OCI-LY3 (cell line): Measurements from ENCODE around the gene CASK.

ENCODE experiments used
- H2AFZ ChIP-seq: fragments of 200-600, 300-600 bp; shearing (Covaris generic); 2 replicates; pipeline ENCODE4 v1.6.0; 2014; ENCODE audit warnings: antibody characterized with exemption, low read depth, low read length
- H3K27ac ChIP-seq: fragments of 200-600, 300-600 bp; sonication (generic); 2 replicates; pipeline ENCODE4 v1.5.1; 2014; ENCODE audit warnings: mild to moderate bottlenecking, low read length, moderate library complexity, mixed read lengths
- H3K27me3 ChIP-seq: fragments of 200-600, 300-600 bp; sonication (generic); 2 replicates; pipeline ENCODE4 v1.6.1; 2014; ENCODE audit warnings: low read depth, low read length, mixed read lengths
- H3K36me3 ChIP-seq: fragments of 200-600, 300-600 bp; sonication (generic); replicated peaks from 2 replicates; pipeline ENCODE3; 2014; ENCODE audit warnings: low read depth, low read length, mixed read lengths
- H3K4me1 ChIP-seq: fragments of 300-600, 200-600 bp; sonication (generic); 2 replicates; pipeline ENCODE4 v1.6.1; 2014; ENCODE audit warnings: low read length, mixed read lengths
- H3K4me2 ChIP-seq: fragments of 200-600, 300-600 bp; sonication (generic); 2 replicates; pipeline ENCODE4 v1.6.1; 2014; ENCODE audit warnings: low read length, mixed read lengths
- H3K4me3 ChIP-seq: fragments of 300-600, 200-600 bp; sonication (generic); 2 replicates; pipeline ENCODE4 v1.5.1; 2014; ENCODE audit warnings: antibody characterized with exemption, mild to moderate bottlenecking, low read length, moderate library complexity
- H3K79me2 ChIP-seq: fragments of 300-600, 200-600 bp; shearing (Covaris generic); 2 replicates; pipeline ENCODE4 v1.6.1; 2014; ENCODE audit warnings: mild to moderate bottlenecking, low read length, mixed read lengths
- H3K9ac ChIP-seq: fragments of 300-600, 200-600 bp; shearing (Covaris generic); 2 replicates; pipeline ENCODE4 v1.6.0; 2014; ENCODE audit warnings: mild to moderate bottlenecking, low read length, moderate library complexity
- H3K9me3 ChIP-seq: fragments of 200-600, 300-600 bp; shearing (Covaris generic); 2 replicates; pipeline ENCODE4 v1.6.1; 2014; ENCODE audit warnings: low read length, mixed read lengths; ENCODE audit not compliant: insufficient read depth
- H4K20me1 ChIP-seq: fragments of 200-600, 300-600 bp; sonication (generic); 2 replicates; pipeline ENCODE4 v1.6.1; 2016; ENCODE audit warnings: low read length, mixed read lengths; ENCODE audit not compliant: insufficient read depth
- EZH2phosphoT487 ChIP-seq: fragments of 200-600 bp; shearing (Covaris generic); IDR thresholded peaks from 2 replicates; pipeline ENCODE4 v1.6.1; 2018; ENCODE audit warnings: antibody characterized with exemption, mixed run types, low read depth
- TF ChIP-seq, protein P1 (sequence below): fragments of 200-600, 300-600 bp; sonication (generic); IDR thresholded peaks from 2 replicates; pipeline ENCODE4 v1.5.1; 2014; ENCODE audit warnings: antibody characterized with exemption, low read length, low read depth

The CASK gene

GRCh38 chrX:41716767-41717473, 206.4 kb downstream of the CASK start:
- H3K27ac ChIP-seq: no peak overlapping the region
- H3K27me3 ChIP-seq: peaks cover 2% of the 10 kb centered on the region; the same call in 1 of the 2 replicates
- no peaks in the 10 kb centered on the region for H3K79me2 ChIP-seq
- peaks cover 2% of the 10 kb centered on the region for H3K4me1 ChIP-seq
- H4K20me1 ChIP-seq: no peaks in the 10 kb centered on the region; the same call in 1 of the 2 replicates
- peaks cover 35% of the 10 kb centered on the region for H3K36me3 ChIP-seq
- no peak overlapping the region for H3K4me3 ChIP-seq
- no peak overlapping the region for H2AFZ ChIP-seq
- no peak overlapping the region for H3K9ac ChIP-seq
- H3K4me2 ChIP-seq: no peak overlapping the region
- 0 out of 2 replicates have a peak, but pooled peaks cover 8% of the 10 kb centered on the region for H3K9me3 ChIP-seq
- TF ChIP-seq, protein P1, sequence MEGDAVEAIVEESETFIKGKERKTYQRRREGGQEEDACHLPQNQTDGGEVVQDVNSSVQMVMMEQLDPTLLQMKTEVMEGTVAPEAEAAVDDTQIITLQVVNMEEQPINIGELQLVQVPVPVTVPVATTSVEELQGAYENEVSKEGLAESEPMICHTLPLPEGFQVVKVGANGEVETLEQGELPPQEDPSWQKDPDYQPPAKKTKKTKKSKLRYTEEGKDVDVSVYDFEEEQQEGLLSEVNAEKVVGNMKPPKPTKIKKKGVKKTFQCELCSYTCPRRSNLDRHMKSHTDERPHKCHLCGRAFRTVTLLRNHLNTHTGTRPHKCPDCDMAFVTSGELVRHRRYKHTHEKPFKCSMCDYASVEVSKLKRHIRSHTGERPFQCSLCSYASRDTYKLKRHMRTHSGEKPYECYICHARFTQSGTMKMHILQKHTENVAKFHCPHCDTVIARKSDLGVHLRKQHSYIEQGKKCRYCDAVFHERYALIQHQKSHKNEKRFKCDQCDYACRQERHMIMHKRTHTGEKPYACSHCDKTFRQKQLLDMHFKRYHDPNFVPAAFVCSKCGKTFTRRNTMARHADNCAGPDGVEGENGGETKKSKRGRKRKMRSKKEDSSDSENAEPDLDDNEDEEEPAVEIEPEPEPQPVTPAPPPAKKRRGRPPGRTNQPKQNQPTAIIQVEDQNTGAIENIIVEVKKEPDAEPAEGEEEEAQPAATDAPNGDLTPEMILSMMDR: no peak
- no peak for TF ChIP-seq EZH2phosphoT487

DNA sequence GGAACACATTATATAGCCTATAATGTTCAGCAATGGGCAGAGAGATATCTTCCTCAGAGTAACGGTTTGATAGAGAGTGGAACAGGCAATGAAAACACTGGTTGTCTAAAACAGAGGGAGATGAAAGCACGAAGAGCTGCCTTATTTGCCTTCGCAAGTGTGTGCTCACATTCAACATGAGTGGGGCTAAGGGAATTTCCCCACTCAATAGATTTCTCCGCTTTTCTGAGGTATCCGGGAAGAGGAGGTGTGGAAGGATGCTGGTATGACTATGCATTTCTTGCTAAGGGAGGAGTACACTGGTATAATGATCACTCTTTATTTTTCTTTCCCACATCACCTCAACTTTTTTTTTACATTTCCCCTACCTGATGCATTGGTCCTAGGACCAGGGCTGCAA, 207.1 kb downstream of the CASK start:
- no peak overlapping the region for H3K4me3 ChIP-seq
- H4K20me1 ChIP-seq: no peaks in the 10 kb centered on the region; the same call in 1 of the 2 replicates
- H3K27ac ChIP-seq: no peak overlapping the region
- H3K79me2 ChIP-seq: no peaks in the 10 kb centered on the region
- H3K9ac ChIP-seq: no peak overlapping the region
- H3K4me2 ChIP-seq: no peak overlapping the region
- H2AFZ ChIP-seq: no peak overlapping the region
- no peak for TF ChIP-seq EZH2phosphoT487
- TF ChIP-seq, protein P1: no peak
- no peaks in the 10 kb centered on the region for H3K4me1 ChIP-seq
- 0 out of 2 replicates have a peak, but pooled peaks cover 8% of the 10 kb centered on the region for H3K9me3 ChIP-seq
- H3K27me3 ChIP-seq: no peaks in the 10 kb centered on the region
- H3K36me3 ChIP-seq: peaks cover 28% of the 10 kb centered on the region

GRCh38 chrX:41711021-41711667, 212.2 kb downstream of the CASK start:
- TF ChIP-seq EZH2phosphoT487: no peak
- TF ChIP-seq, protein P1: no peak
- no peak overlapping the region for H3K4me2 ChIP-seq
- no peak overlapping the region for H3K4me3 ChIP-seq
- H4K20me1 ChIP-seq: peaks cover 15% of the 10 kb centered on the region; the same call in 1 of the 2 replicates
- H3K79me2 ChIP-seq: no peaks in the 10 kb centered on the region
- no peak overlapping the region for H2AFZ ChIP-seq
- no peaks in the 10 kb centered on the region for H3K36me3 ChIP-seq
- H3K4me1 ChIP-seq: peaks cover 38% of the 10 kb centered on the region
- no peaks in the 10 kb centered on the region for H3K9me3 ChIP-seq
- no peak overlapping the region for H3K27ac ChIP-seq
- H3K9ac ChIP-seq: no peak overlapping the region
- no peaks in the 10 kb centered on the region for H3K27me3 ChIP-seq

DNA sequence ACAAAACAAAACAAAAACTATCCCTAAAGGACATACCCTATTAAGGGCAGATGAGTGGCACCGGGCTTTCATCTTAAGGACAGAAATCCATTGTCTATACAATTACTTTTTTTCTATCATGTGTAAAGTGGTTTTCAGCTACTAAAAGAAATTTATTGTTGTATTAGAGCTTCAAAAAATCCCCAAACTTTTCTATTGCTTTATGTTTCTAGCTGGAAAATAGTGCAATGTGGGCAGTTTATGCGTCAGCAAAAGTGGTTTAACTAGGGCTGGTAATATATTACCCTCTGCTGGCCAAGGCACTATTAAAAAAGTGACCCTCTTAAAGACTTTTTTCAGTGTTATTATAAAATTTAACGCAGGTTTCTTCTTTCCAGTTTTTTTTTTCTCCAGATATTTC, 214.9 kb downstream of the CASK start:
- Histone ChIP-seq H3K36me3 (peaks cover 4% of the 10 kb centered on the region), H3K4me3 (no peak overlapping the region), H3K79me2 (no peaks in the 10 kb centered on the region), H3K9ac (no peak overlapping the region), H3K9me3 (no peaks in the 10 kb centered on the region), H3K27me3 (no peaks in the 10 kb centered on the region), H3K27ac (no peak overlapping the region), H2AFZ (no peak overlapping the region), H4K20me1 (peaks cover 27% of the 10 kb centered on the region), H3K4me1 (peaks cover 64% of the 10 kb centered on the region), H3K4me2 (no peak overlapping the region)
- TF ChIP-seq, protein P1: no peak; the same call in 1 of the 2 replicates
- TF ChIP-seq EZH2phosphoT487: no peak
